H1 (cell line): ENCODE data around the gene CST2. TPM values are rescaled to one million over a fixed set of nuclear protein-coding genes. Genes with fewer than 3 reads are reported as not detected.

ENCODE experiments used
- CTCF ChIA-PET: fragments of 300-600 bp; sonication (Branson Sonifier 250); formaldehyde crosslinking; loops from one replicate; lab custom pipeline; 2021; ENCODE audit not compliant: partially characterized antibody; lab: Charles Lee
- POLR2A ChIA-PET: fragments of 300-600 bp; sonication (Branson Sonifier 250); formaldehyde crosslinking; loops from one replicate; lab custom pipeline; 2021; ENCODE audit warnings: inconsistent platforms; ENCODE audit not compliant: partially characterized antibody; lab: Charles Lee
- DNase-seq, 2 experiments: peaks; one replicate each; pipeline versions ENCODE4 v3.0.0 to v3.0.0-alpha.2; 2010 to 2022; ENCODE audit warnings: low spot score in 2 of 2, low read depth in 1 of 2, mixed read lengths in 1 of 2
- FAIRE-seq: peaks from 2 replicates; lab custom pipeline; 2011; peaks lifted over from hg19 to GRCh38; lab: Jason Lieb, UNC
- H2AFZ ChIP-seq: 2 replicates; pipeline ENCODE4 v1.8.1; 2012; ENCODE audit warnings: low read length, inconsistent platforms
- H2AK5ac ChIP-seq: 2 replicates; pipeline ENCODE4 v1.6.1; 2013; ENCODE audit warnings: low read depth, low read length
- H2BK120ac ChIP-seq: replicated peaks from 2 replicates; pipeline ENCODE3; 2013; ENCODE audit warnings: low read depth, low read length, inconsistent platforms
- H2BK12ac ChIP-seq: 2 replicates; pipeline ENCODE4 v1.6.1; 2013; ENCODE audit warnings: low read depth, low read length
- H2BK15ac ChIP-seq: 2 replicates; pipeline ENCODE4 v1.6.1; 2013; ENCODE audit warnings: low read length
- H2BK20ac ChIP-seq: 2 replicates; pipeline ENCODE4 v1.6.1; 2013; ENCODE audit warnings: low read length
- H2BK5ac ChIP-seq: 2 replicates; pipeline ENCODE4 v1.6.1; 2013; ENCODE audit warnings: low read depth, low read length
- H3K14ac ChIP-seq: 2 replicates; pipeline ENCODE4 v1.6.1; 2013; ENCODE audit warnings: inconsistent platforms; ENCODE audit not compliant: insufficient read length
- H3K18ac ChIP-seq: 2 replicates; pipeline ENCODE4 v1.6.1; 2013; ENCODE audit warnings: low read length; ENCODE audit errors: extremely low read depth
- H3K23ac ChIP-seq: 2 replicates; pipeline ENCODE4 v1.6.1; 2013; ENCODE audit warnings: inconsistent platforms; ENCODE audit not compliant: insufficient read length
- H3K23me2 ChIP-seq: 2 replicates; pipeline ENCODE4 v1.6.1; 2013; ENCODE audit warnings: low read depth, low read length
- H3K27ac ChIP-seq: 2 replicates; pipeline ENCODE4 v1.6.1; 2011; ENCODE audit warnings: low read depth, low read length, inconsistent platforms
- H3K27me3 ChIP-seq, 4 experiments: replicated peaks in 1 of 4; 1 replicate in 1 of 4; 2 replicates in 3 of 4; pipeline versions ENCODE4 v1.6.1 to v1.8.1; 2011 to 2013; ENCODE audit warnings: low read length in 3 of 4, mild to moderate bottlenecking in 3 of 4, inconsistent platforms in 2 of 4, mixed read lengths in 2 of 4, moderate library complexity in 1 of 4; ENCODE audit not compliant: control insufficient read depth in 3 of 4, insufficient read depth in 3 of 4; ENCODE audit errors: extremely low read depth in 1 of 4
- H3K36me3 ChIP-seq, 4 experiments: 2 replicates each; pipeline versions ENCODE4 v1.6.1 to v1.8.1; 2011 to 2013; ENCODE audit warnings: mild to moderate bottlenecking in 4 of 4, low read length in 3 of 4, moderate library complexity in 2 of 4, control low read depth in 1 of 4, inconsistent platforms in 1 of 4; ENCODE audit not compliant: insufficient read depth in 4 of 4, control insufficient read depth in 2 of 4
- H3K4ac ChIP-seq: replicated peaks from 2 replicates; pipeline ENCODE3; 2013; ENCODE audit warnings: low read length, low read depth, mixed read lengths, inconsistent platforms; ENCODE audit not compliant: insufficient read length
- H3K4me1 ChIP-seq, 4 experiments: replicated peaks in 1 of 4; 1 replicate in 1 of 4; 2 replicates in 3 of 4; pipeline versions ENCODE4 v1.6.1 to v1.8.1; 2011 to 2013; ENCODE audit warnings: low read length in 3 of 4, inconsistent platforms in 2 of 4, mixed read lengths in 1 of 4; ENCODE audit not compliant: insufficient read depth in 4 of 4, control insufficient read depth in 3 of 4
- H3K4me2 ChIP-seq, 2 experiments: 2 replicates each; pipeline versions ENCODE4 v1.6.1 to v1.8.1; 2011 to 2013; ENCODE audit warnings: low read depth in 2 of 2, low read length in 2 of 2, control low read depth in 1 of 2, inconsistent platforms in 1 of 2, mild to moderate bottlenecking in 1 of 2; ENCODE audit not compliant: insufficient read depth in 1 of 2
- H3K4me3 ChIP-seq, 4 experiments: fragments of 200-600, 300-600 bp in 1 of 4; sonication (generic), shearing (Covaris generic), sonication (Bioruptor Twin) in 1 of 4; 2 replicates each; pipeline versions ENCODE4 v1.5.1 to v1.8.1; 2011 to 2016; ENCODE audit warnings: low read length in 4 of 4, low read depth in 3 of 4, control low read depth in 2 of 4, inconsistent platforms in 2 of 4, mild to moderate bottlenecking in 2 of 4, mixed read lengths in 1 of 4, moderate library complexity in 1 of 4; ENCODE audit not compliant: insufficient read depth in 2 of 4; ENCODE audit errors: extremely low read depth in 1 of 4
- H3K56ac ChIP-seq: replicated peaks from 2 replicates; pipeline ENCODE3; 2013; ENCODE audit warnings: low read depth, mild to moderate bottlenecking, mixed read lengths, low read length, inconsistent platforms; ENCODE audit not compliant: insufficient read length
- H3K79me1 ChIP-seq: 2 replicates; pipeline ENCODE4 v1.6.1; 2013; ENCODE audit warnings: low read depth, low read length, control low read depth
- H3K79me2 ChIP-seq, 2 experiments: 2 replicates each; pipeline versions ENCODE4 v1.6.1 to v1.8.1; 2012 to 2013; ENCODE audit warnings: low read length in 2 of 2, mild to moderate bottlenecking in 2 of 2, inconsistent platforms in 1 of 2; ENCODE audit not compliant: insufficient read depth in 2 of 2, control insufficient read depth in 1 of 2
- H3K9ac ChIP-seq, 4 experiments: replicated peaks in 1 of 4; 1 replicate in 1 of 4; 2 replicates in 3 of 4; pipeline versions ENCODE4 v1.6.1 to v1.8.1; 2011 to 2013; ENCODE audit warnings: low read depth in 3 of 4, low read length in 3 of 4, control low read depth in 2 of 4, mild to moderate bottlenecking in 2 of 4, moderate library complexity in 2 of 4, inconsistent platforms in 1 of 4; ENCODE audit errors: extremely low read depth in 1 of 4
- H3K9me3 ChIP-seq, 2 experiments: 2 replicates each; pipeline versions ENCODE4 v1.6.1 to v1.8.1; 2012 to 2013; ENCODE audit warnings: mild to moderate bottlenecking in 2 of 2, moderate library complexity in 2 of 2, control low read depth in 1 of 2, inconsistent platforms in 1 of 2, low read depth in 1 of 2, low read length in 1 of 2, mixed read lengths in 1 of 2; ENCODE audit not compliant: insufficient read depth in 2 of 2
- H4K20me1 ChIP-seq, 2 experiments: replicated peaks in 1 of 2; 2 replicates each; pipeline versions ENCODE3 to v1.8.1; 2011 to 2013; ENCODE audit warnings: inconsistent platforms in 2 of 2, low read length in 2 of 2, mild to moderate bottlenecking in 1 of 2; ENCODE audit not compliant: insufficient read depth in 2 of 2, control insufficient read depth in 1 of 2
- H4K5ac ChIP-seq: 2 replicates; pipeline ENCODE4 v1.6.1; 2013; ENCODE audit warnings: low read length, low read depth, mixed read lengths, inconsistent platforms; ENCODE audit not compliant: insufficient read length
- H4K8ac ChIP-seq: 2 replicates; pipeline ENCODE4 v1.8.0; 2013; ENCODE audit warnings: mild to moderate bottlenecking, moderate library complexity, low read length, inconsistent platforms; ENCODE audit not compliant: insufficient read depth; ENCODE audit errors: extremely low read depth
- H4K91ac ChIP-seq: replicated peaks from 2 replicates; pipeline ENCODE3; 2013; ENCODE audit warnings: low read length, mixed read lengths, inconsistent platforms; ENCODE audit not compliant: insufficient read length
- EZH2 ChIP-seq: fragments of 200-600 bp; sonication (generic); IDR thresholded peaks from 2 replicates; pipeline ENCODE4 v1.7.1; 2012; ENCODE audit warnings: low read depth, mild to moderate bottlenecking, moderate library complexity, low read length, inconsistent platforms; ENCODE audit not compliant: severe bottlenecking
- HDAC6 ChIP-seq: IDR thresholded peaks from one replicate; pipeline ENCODE4 v1.7.1; 2012; ENCODE audit warnings: low read depth, mild to moderate bottlenecking, inconsistent platforms, low read length, moderate library complexity
- RAD21 ChIP-seq, 2 experiments: IDR thresholded peaks in 1 of 2; conservative IDR thresholded peaks in 1 of 2; 2 replicates each; pipeline ENCODE4 v1.6.1; 2011; ENCODE audit warnings: low read depth in 2 of 2, low read length in 2 of 2, improper control_type of control experiment in 1 of 2, inconsistent platforms in 1 of 2, mild to moderate bottlenecking in 1 of 2, moderate library complexity in 1 of 2
- TAF1 ChIP-seq: IDR thresholded peaks from 2 replicates; pipeline ENCODE4 v1.6.1; 2011; ENCODE audit warnings: mild to moderate bottlenecking, low read depth, low read length
- WGBS, 2 experiments: shearing (Covaris generic) in 1 of 2; methylation state at CpG; one replicate each; pipeline versions ENCODE4 v1.1.6 to v1.1.7; 2013 to 2015; ENCODE audit warnings: low lambda C conversion rate in 2 of 2, mixed read lengths in 2 of 2, inconsistent platforms in 1 of 2, low coverage in 1 of 2, missing lambda C conversion rate in 1 of 2; ENCODE audit not compliant: insufficient replicate concordance in 2 of 2, insufficient coverage in 1 of 2, insufficient read length in 1 of 2; ENCODE audit errors: extremely low coverage in 1 of 2, missing lambda C conversion rate in 1 of 2; 5-methylcytosine and 5-hydroxymethylcytosine counted together
- polyA plus RNA-seq, 7 experiments: library from polyadenylated mRNA; depleted of rRNA in 3 of 7; stranded (reverse) in 5 of 7; unstranded in 2 of 7; fragments of >200 nt in 5 of 7; fragments of 200-250 nt in 2 of 7; gene quantifications; 1 replicate in 5 of 7; 2 replicates in 1 of 7; 4 replicates in 1 of 7; pipeline versions ENCODE4 v1.2.1 to v1.2.3, GENCODE V29; 2011 to 2013; ENCODE audit warnings: missing spikeins in 2 of 7, mixed read lengths in 2 of 7
- total RNA-seq: library from RNA; stranded (reverse); fragmentation: NEBNext Ultra II Directional; extraction: Animal tissue kit (Norgen Biotek cat#: 25700); gene quantifications from 2 replicates; pipeline ENCODE4 v1.2.1, GENCODE V29; 2021
- TF ChIP-seq, protein P1 (sequence below), 3 experiments: IDR thresholded peaks; 1 replicate in 2 of 3; 2 replicates in 1 of 3; pipeline versions ENCODE4 v1.5.1 to v1.6.1; 2011; ENCODE audit warnings: low read length in 3 of 3, mild to moderate bottlenecking in 3 of 3, inconsistent platforms in 2 of 3, low read depth in 1 of 3, moderate library complexity in 1 of 3; ENCODE audit not compliant: insufficient read depth in 1 of 3; ENCODE audit errors: control extremely low read depth in 1 of 3
- TF ChIP-seq, protein P2 (sequence below): IDR thresholded peaks from 2 replicates; pipeline ENCODE4 v1.6.1; 2011; ENCODE audit warnings: low read depth, mild to moderate bottlenecking, low read length; ENCODE audit not compliant: insufficient read depth

The CST2 gene
- total and polyA plus RNA-seq, 2 of the 8 experiments (the other 6 are each of a cell fraction or from before 2014, with no cell fraction given), result not detected

DNA sequence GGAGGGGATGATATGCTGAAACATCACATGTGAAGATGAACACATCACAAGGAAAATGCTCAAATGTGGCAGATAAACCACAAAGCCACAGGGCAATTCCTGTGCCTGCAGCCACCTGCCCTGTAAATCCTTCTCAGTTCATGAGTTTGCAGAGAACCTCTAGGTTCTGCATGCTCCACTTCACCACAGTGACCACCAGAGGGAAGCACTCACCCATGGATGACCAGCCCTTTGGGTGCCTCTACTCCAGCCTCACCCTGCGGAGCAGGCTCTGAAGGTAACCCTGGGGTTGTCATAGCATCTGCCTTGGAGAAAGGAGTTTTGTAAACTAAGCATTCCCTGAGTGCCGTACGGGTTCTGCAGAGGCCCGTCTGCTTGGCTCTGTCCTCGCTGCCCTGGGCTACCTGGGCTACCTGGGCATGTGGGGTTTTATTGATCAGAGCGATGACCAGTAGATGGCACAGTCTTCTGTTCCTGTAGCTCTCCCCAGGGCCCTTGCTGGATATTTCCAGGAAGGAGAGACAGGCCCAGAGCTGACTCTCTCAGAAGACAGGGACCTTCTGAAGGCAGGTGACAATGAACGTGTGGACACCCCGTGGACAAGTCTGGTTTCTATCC lies 44.1 kb downstream of the CST2 start:
- Histone ChIP-seq H3K56ac (no peak overlapping the region), H2BK120ac (no peak overlapping the region), H2BK15ac (no peak overlapping the region), H4K8ac (no peak overlapping the region), H3K27ac (no peak overlapping the region), H3K4me1 (no peaks in the 10 kb centered on the region), H3K27me3 (no peaks in the 10 kb centered on the region), H3K36me3 (no peaks in the 10 kb centered on the region), H4K20me1 (no peaks in the 10 kb centered on the region), H3K14ac (no peak overlapping the region), H3K79me1 (no peaks in the 10 kb centered on the region), H3K79me2 (no peaks in the 10 kb centered on the region), H3K23me2 (peaks cover 6% of the 10 kb centered on the region; the same call in 1 of the 2 replicates), H3K9me3 (no peaks in the 10 kb centered on the region), H2BK5ac (no peak overlapping the region), H4K91ac (no peak overlapping the region), H3K23ac (no peak overlapping the region), H2AK5ac (no peak overlapping the region), H3K9ac (no peak overlapping the region), H3K4me3 (no peak overlapping the region), H3K18ac (no peak overlapping the region), H3K4ac (no peak overlapping the region), H2BK20ac (no peak overlapping the region), H2AFZ (no peak overlapping the region), H4K5ac (no peak overlapping the region), H3K4me2 (no peak overlapping the region), H2BK12ac (no peak overlapping the region)
- WGBS, 2 experiments, result 76% methylated on average over 8 of the region's 8 CpGs; no CpG with 5 or more reads in 1 of the 2 experiments
- DNase-seq, result peak in 1 of 2 experiments; percentile 83
- CTCF ChIA-PET, result interaction anchor here (0.6 to 3.6 kb wide), 21 partner anchors 16 to 593 kb away, joined by 3 to 24 read pairs (median 3); partner anchors contain the start of gene CST1
- POLR2A ChIA-PET, result no interaction called here
- TF ChIP-seq, protein P1, sequence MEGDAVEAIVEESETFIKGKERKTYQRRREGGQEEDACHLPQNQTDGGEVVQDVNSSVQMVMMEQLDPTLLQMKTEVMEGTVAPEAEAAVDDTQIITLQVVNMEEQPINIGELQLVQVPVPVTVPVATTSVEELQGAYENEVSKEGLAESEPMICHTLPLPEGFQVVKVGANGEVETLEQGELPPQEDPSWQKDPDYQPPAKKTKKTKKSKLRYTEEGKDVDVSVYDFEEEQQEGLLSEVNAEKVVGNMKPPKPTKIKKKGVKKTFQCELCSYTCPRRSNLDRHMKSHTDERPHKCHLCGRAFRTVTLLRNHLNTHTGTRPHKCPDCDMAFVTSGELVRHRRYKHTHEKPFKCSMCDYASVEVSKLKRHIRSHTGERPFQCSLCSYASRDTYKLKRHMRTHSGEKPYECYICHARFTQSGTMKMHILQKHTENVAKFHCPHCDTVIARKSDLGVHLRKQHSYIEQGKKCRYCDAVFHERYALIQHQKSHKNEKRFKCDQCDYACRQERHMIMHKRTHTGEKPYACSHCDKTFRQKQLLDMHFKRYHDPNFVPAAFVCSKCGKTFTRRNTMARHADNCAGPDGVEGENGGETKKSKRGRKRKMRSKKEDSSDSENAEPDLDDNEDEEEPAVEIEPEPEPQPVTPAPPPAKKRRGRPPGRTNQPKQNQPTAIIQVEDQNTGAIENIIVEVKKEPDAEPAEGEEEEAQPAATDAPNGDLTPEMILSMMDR (IDR thresholded peaks at IDR 0.05; ENCODE audit: control extremely low read depth in 1 of 3, insufficient read depth in 1 of 3, low read depth in 1 of 3, low read length in 3 of 3), result peak; percentile 75 to 90 (median 76)
- TF ChIP-seq TAF1 (no peak), EZH2 (no peak), RAD21 (IDR thresholded peaks at IDR 0.05 in 1 of 2, conservative IDR thresholded peaks at IDR 0.05 in 1 of 2; ENCODE audit: low read depth in 2 of 2, low read length in 2 of 2) (peak; percentile 82 to 84), HDAC6 (no peak)
- TF ChIP-seq, protein P2, sequence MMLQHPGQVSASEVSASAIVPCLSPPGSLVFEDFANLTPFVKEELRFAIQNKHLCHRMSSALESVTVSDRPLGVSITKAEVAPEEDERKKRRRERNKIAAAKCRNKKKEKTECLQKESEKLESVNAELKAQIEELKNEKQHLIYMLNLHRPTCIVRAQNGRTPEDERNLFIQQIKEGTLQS, result no peak
- FAIRE-seq, result peak; percentile 91
